Stimulated activated CD4-positive, alpha-beta T cell treated with anti-CD3 and anti-CD28 coated beads, Interleukin-2, amount 100 ng/mL, for 4 hours (primary cell): ENCODE data around the gene SV2B.
"Not testable (repeated sequence)": the region's sequence is repeated elsewhere in the genome, so short reads cannot be mapped to it uniquely, and the experiment has no call there.

Experiments used
- DNase-seq: peaks from one replicate; pipeline ENCODE4 v3.0.0-alpha.2; 2020; ENCODE audit warnings: low read depth

SV2B gene, protein sequence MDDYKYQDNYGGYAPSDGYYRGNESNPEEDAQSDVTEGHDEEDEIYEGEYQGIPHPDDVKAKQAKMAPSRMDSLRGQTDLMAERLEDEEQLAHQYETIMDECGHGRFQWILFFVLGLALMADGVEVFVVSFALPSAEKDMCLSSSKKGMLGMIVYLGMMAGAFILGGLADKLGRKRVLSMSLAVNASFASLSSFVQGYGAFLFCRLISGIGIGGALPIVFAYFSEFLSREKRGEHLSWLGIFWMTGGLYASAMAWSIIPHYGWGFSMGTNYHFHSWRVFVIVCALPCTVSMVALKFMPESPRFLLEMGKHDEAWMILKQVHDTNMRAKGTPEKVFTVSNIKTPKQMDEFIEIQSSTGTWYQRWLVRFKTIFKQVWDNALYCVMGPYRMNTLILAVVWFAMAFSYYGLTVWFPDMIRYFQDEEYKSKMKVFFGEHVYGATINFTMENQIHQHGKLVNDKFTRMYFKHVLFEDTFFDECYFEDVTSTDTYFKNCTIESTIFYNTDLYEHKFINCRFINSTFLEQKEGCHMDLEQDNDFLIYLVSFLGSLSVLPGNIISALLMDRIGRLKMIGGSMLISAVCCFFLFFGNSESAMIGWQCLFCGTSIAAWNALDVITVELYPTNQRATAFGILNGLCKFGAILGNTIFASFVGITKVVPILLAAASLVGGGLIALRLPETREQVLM

DNA sequence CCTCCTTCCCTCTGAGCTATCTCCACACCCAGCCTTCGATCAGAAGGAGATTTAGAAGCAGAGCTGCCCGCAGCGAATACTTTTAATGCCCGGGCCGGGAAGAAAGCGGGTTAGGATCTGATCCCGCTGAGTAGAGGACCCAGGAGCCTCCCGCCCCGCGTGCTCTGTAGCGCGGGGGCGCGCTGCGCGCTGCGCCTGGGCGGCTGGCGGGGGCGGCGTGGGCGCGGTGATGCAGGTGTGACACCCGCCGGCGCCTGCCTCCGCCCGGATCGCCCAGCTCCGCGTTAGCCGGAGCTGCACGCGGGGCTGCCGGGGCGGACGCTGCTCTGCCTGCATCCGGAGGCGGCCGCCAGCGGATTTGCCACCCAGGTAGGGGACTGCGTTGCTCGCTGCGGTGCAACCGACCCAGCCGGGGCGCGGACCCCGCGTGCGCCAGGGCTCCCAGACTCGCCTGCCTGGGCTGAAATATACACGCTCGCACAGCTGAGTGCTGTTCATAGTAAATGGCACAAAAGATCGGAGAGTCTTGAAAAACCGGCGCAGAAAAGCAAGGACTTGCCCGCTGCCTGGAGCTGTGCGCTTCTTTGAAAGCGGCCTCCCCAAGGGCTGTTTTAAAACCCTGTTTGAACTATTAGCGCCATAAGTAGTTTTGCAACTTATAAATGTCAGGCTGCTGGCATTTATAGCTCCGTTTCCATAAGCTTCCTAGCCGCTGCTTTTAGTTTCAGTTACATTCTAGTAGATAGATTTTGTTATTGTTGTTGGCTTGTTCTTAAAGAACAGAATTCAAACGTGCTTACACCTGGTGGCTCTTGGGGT lies at the start of gene SV2B:
Gene SV2B, plus strand, starts transcription at position 263 of the 819 bp plus-strand sequence. CDS start 126,007 bp downstream, outside the sequence.
- peak; percentile 60 for DNase-seq

DNA sequence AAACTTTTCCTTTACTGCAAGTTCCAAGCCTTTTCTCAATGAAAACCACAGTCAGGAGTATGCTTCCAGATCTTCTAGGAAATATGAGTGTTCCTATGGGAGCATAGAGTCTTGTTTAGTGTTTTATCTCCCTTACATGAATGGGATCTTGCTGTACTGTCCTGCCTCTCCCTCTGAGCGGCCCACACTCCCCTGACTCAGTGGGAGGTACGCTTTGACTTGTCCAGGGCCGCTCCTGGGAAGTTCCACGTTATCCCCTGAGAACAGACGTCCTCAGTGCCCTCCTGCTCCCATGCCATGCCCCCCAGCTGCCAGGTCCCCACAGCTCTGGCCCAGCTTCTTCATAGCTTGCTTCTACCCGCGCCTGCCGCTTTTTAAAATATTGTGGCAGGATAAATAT lies 48.8 kb upstream of the SV2B start:
- no peak for DNase-seq

DNA sequence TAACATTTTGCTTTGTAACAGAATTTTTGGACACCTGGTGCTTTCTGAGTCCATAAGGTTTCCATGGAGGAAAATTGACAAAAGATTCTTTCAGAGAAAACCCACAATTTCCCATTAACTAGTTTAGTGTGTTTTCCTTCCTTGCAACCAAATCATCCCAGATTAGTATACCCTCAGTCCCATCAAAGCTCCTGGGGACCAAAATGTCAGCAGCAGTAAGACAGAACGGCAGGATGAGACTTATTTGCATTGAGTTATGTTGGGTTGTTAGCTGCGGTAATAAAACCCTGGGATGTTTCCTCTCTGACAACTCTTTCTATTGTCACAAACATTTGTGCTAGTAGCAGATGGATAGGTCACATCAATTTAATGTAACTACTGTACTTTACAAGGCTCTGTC lies 45.2 kb upstream of the SV2B start:
- DNase-seq, result no peak

DNA sequence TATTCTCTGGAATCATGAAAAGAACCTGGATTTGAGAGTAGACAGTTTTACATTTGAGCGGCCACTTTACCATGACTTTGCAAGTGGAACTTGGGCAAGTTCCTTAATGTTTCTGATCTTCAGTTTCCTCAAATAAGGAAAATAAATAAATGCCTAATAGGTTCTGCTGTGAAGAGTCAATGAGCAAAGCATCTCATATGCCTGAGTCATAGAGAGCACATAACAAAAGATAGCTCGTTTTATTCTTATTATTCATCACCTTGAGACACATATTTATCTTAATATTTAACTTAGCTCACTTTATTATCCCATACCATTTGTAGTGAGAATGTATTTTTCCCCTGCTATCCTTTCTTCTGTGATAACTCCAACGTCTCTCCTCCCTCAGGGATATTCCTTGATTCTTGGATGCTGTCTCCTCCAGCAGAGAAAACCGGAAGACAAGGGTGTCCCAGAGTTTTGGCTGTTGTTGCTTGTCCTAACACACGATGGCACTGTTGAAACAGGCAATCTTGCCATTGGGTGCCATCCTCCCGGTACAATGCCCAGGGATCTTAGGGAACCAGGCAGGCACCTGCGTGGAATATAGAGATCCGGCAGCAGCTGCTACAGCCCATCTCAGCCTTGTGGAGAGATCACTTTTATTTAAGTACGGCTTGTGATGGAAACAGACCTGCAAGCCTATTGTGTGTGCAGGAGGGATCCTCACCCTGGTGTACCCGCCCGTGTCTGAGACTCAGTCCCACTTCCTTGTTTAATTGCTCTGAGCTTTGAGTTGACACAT lies 44.3 kb upstream of the SV2B start:
- DNase-seq, result peak; percentile 9

DNA sequence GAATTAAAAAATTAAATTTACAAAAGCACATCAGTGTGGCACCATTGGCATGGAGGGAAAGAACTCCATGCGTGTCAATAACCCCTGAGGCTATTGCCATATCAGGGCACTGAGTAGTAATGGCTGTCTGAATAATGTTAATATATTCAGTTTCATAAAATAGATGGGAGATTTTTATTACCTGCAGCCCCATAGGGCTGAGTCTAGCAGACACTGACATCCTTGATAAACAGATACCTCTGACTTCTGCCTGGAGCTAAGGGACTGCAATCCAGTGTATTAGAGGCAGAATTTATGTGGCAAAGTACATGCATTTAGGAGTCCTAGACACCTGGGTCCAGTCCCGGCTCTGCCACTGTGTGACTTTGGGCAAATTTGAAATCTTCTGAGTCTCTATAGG lies 38.8 kb upstream of the SV2B start:
- DNase-seq, result no peak

DNA sequence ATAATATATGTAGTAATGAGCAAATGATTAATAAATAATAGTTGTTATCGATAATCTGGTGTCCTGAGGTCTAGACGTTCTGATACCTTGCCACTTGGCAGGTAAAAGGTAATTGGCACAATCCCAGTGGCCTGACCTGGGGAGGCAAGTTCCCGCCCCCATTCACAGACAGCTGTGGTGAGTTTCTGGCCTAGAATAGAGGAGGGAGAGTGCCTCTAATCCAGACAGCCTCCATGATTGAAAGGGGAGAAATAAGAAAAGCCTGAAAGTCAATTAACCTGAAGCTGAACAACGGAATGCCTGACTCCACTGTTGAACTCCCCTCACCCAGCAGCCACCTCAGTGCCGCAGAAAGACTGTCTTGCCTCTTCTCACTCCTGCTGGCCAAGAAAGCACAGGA lies 38.1 kb upstream of the SV2B start:
- DNase-seq, result no peak

DNA sequence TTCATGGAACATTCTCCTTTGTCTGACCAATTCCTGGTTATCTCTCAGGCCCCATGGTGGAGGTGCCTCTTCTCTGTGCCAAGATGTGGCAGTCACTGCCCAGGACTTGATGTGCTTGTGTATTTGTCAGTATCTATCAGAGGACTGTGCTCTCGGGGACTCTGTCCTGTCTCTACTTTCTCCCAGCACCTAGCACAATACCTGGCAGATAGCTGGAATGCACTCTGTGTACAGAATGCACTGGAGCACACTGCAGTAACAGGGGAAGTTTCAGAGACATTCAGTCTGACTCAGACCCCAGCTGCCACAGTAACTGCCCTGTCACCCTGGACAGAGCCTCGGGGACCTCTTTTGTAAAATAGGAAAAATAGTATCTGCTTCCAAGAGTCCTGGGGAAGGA lies 34.6 kb upstream of the SV2B start:
- no peak for DNase-seq

DNA sequence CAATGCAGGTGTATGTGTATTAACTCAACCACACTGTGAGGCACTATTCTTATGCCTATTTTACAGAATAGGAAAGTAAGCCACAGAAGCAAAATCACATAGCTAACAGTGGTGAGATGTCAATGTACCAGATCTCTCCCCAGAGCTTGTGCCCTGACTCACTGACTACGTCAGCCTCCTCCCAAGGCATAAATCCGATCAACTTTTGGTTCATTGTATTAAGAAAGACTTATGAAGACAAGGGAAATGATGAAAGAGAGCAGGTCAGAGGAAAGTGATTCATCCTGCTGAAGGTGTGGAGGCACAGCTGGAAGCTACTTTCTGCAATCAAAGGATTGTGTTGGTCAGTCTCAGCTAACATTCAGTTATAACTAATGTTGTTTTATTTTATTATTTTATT lies 33.0 kb upstream of the SV2B start:
- DNase-seq, result no peak

DNA sequence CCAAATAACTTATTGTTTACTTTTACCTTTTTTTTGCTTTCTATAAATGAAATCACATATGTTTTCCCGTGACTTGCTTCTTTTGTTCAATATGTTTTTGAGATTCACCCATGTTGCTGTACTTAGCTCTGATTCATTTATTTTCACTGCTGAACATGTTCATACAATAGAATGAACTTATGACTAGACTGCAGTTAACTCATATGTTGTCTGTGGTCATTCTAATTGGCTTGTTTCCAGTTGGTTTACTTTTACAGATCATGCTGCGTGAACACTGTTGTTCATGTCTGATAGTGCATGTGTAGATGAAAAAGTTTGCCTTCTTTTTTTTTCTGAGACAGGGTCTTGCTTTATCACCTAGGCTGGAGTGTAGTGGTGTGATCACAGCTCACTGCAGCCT lies 31.6 kb upstream of the SV2B start:
- no peak for DNase-seq

DNA sequence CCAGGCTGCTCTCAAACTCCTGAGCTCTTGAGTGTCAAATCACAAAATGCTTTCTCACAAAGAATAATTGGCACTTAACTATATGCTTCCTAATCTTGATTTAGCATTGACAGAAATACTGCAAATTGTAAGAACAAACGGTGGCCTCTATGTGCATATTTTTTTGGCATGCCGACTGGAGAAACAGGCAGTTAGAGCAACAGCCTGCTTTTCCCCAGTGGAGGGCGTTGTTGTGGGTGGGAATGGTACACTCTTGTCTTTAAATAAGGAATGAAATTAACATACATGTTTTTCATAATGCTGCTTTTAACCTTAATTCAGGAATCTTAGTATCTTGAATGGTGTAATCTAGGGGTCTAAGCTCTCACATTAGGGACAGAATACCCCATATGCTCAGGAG lies 31.1 kb upstream of the SV2B start:
- no peak for DNase-seq

DNA sequence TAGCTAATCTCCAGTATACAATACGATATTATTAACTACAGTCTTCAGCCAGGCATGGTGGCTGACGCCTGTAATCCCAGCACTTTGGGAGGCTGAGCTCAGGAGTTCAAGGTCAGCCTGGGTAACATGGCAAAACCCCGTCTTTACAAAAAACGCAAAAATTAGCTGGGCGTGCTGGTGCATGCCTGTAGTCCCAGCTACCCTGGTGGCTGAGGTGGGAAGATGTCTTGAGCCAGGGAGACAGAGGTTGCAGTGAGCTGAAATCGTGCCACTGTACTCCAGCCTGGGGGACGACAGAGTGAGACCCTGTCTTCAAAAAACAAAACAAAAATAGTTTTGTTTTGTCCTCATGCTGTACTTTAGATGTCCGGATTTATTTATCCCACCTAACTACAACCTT lies 29.2 kb upstream of the SV2B start:
- no peak for DNase-seq

DNA sequence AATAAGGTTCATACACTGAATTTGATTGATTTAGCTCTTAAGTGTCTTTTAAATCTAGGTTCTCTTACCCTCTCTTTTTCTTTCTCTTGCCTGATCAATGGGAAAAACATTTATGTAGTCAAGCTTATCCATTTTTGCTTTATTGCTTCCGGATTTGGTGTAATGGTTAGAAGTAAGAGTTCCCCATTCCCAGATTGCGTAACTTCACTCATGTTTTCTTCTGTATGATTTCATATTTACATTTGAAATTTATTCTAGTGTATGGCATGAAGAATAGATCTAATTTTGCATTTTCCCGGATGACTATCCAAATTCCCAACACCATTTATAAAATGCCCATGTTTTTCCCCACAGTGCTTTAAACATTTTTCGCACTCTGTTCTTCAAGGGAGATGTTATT lies 27.9 kb upstream of the SV2B start:
- DNase-seq, result no peak

DNA sequence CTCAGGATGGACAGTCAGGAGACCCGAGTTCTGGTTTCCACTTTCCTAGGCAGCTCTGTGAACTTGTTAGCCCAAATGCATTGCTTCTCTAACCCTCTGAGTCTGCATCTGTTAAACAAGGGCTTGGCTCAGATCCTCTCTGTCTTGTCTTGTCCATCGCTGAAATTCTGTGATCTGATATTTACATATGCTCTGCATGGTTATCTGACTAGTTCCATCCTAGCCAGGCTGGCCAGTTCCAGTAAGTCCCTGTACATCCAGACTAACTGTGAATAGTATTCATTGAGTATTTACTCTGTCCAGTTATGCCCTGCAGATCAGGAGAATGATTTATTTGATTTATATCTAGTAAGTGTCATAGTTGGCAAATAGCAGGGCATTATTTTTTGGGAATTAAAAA lies 27.0 kb upstream of the SV2B start:
- no peak for DNase-seq

DNA sequence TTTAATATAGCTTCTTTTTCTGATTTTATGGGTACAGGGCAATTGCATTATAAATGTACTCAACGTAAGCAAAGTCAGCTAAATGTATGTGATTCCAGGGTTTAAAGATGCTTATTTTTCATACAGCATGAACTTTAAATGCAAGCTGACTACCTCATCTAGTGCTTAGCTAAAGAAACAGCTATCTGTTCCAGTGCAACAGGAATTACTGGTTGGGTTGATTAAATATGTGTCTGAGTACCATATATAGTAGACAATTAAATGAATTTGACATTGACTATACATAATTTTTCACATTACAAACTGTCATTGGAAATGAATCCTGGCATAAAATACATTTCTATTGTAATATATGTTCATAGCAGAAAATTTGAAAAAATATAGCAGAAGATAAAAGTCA lies 26.3 kb upstream of the SV2B start:
- no peak for DNase-seq

DNA sequence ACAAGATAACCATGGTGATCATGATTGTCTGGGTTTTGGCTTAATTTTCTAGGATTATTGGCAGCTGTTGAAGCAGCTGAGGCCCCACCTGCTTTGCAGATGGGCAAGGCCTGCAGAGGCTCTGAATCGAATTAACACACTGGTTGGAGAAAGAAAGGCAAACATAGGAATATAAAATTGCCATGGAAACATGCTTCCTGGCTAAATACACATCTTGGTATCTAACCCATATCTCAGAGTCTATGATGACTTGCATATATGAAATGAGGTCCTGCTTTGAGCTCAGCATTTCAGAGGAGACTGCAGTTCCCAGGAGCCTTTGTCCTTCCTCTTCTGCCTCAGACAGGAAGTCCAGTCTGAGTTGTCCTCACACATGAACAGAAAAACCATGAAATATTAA lies 24.3 kb upstream of the SV2B start:
- no peak for DNase-seq

DNA sequence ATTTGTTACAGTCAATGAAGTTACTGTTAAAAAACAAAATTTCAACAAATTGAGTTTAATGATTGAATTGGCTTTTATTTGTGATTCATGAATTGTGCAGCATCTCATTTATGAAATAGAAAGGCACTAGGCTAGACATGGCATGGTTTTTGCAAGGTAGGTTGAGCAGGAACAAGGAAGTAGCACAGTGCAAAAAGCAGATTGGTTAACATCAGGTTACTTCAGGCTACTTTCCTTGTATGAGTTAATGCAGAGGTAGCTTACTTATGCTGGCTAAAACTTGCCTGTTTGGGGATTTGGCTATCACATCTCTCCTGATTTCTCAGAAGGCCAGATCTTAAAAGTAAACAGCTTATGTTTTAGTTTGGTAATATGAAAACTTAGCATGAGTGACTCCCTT lies 23.0 kb upstream of the SV2B start:
- DNase-seq, result no peak

DNA sequence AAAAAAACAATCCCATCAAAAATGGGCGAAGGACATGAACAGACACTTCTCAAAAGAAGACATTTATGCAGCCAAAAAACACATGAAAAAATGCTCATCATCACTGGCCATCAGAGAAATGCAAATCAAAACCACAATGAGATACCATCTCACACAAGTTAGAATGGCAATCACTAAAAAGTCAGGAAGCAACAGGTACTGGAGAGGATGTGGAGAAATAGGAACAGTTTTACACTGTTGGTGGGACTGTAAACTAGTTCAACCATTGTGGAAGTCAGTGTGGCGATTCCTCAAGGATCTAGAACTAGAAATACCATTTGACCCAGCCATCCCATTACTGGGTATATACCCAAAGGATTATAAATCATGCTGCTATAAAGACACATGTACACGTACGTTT lies 6.2 kb upstream of the SV2B start:
- DNase-seq, result not testable (repeated sequence)

DNA sequence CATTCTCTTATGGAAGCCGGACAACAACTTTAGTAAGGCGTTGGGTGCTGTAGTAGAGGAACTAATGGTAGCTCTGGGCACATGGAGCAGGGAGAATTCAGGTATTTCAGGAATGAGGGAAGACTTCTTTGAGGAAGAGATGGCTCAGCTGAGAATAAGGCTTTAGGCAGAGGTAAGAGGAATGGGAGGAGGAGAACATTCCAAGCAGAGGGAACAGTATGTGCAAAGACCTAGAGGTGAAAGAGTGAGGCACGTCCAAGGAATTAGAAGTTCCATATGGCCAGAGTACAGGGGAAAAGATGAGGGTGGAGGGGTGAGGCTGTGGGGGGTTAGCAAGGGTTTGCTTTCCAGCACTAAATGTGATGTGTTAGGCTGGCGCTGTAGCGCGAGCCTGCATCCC lies 1.6 kb upstream of the SV2B start:
- no peak for DNase-seq

DNA sequence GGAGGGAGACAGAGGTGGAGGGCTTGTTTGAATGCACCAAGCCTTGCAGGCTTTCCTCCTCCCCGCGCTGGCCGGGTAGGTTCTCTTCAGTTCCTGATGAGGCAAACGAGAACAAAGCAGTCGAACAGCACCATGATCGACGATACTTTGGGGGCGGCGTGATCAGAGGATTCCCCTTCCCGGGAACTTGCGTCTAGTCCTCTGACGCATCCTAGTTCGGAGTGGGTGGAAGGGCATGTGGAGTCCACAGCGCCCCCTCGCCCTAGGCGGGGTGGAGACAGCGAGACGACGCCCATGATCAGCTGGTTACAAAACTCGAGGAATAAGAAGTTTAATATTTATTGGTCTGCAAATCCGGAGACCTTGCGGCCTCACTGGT lies 452 bp upstream of the SV2B start:
- DNase-seq, result peak; percentile 63

DNA sequence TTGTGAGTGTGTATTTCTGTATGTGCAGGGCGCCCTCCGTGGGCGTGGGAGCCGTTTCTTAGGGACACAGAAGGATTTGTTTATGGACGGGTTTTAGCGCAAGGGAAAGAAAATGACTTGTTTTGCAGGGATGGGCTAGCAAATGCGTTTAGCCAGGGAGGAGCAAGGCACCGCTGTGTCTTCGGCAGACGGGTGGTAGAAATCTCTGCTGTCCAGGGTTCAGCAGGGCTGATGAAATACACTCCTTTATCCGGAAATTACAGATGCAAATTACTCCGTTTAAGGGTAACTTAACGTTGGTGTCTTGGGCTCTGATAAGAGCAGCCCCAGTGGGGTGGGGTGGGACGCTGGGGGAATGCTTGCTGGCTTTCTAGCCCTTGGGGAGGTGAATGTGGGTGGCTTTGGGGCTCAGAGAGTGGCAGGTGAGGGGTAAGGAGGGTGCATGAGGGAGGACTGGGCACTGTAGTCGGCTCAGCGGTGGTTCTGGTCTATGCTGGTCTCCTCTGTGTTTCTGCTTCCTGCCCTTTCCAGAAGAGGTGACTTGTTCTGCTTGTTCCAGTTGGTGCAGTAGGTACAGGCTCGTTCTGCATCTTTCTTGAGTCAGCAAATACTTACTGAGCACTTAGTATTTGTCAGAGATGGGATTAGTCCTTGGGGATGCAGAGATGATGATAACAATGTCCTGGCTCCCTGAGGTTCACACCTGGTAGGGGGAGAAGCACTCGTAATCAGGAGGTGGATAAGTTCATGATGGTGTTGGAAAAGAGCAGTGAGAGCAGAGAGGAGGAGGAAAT lies 954 bp downstream of the SV2B start:
- no peak for DNase-seq

DNA sequence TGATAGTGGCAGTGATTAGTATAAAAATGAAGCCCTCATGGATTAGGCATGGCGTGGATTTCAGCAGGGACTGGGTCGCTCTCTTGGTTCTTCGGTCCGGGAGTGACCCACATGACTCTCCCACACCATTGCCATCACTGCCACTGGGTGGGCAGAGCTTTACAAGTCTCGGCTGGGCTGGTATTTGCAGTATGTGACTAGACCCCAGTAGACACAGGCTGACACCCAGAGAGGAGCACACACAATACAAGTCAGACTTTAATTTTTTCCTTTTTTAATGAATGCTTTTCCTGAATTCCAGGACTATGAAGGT lies 1.5 kb downstream of the SV2B start:
- DNase-seq, result no peak
